H1 (cell line): ENCODE results near the gene MSI2. TPM values are rescaled to one million over a fixed set of nuclear protein-coding genes. Genes with fewer than 3 reads are reported as not detected.

Experiments
- CTCF ChIA-PET: fragments of 300-600 bp; sonication (Branson Sonifier 250); formaldehyde crosslinking; loops from one replicate; lab custom pipeline; 2021; ENCODE audit not compliant: partially characterized antibody; lab: Charles Lee
- POLR2A ChIA-PET: fragments of 300-600 bp; sonication (Branson Sonifier 250); formaldehyde crosslinking; loops from one replicate; lab custom pipeline; 2021; ENCODE audit warnings: inconsistent platforms; ENCODE audit not compliant: partially characterized antibody; lab: Charles Lee
- DNase-seq, 2 experiments: peaks; one replicate each; pipeline versions ENCODE4 v3.0.0 to v3.0.0-alpha.2; 2010 to 2022; ENCODE audit warnings: low spot score in 2 of 2, low read depth in 1 of 2, mixed read lengths in 1 of 2
- FAIRE-seq: peaks from 2 replicates; lab custom pipeline; 2011; peaks lifted over from hg19 to GRCh38; lab: Jason Lieb, UNC
- H2AFZ ChIP-seq: 2 replicates; pipeline ENCODE4 v1.8.1; 2012; ENCODE audit warnings: low read length, inconsistent platforms
- H2AK5ac ChIP-seq: 2 replicates; pipeline ENCODE4 v1.6.1; 2013; ENCODE audit warnings: low read depth, low read length
- H2BK120ac ChIP-seq: replicated peaks from 2 replicates; pipeline ENCODE3; 2013; ENCODE audit warnings: low read depth, low read length, inconsistent platforms
- H2BK12ac ChIP-seq: 2 replicates; pipeline ENCODE4 v1.6.1; 2013; ENCODE audit warnings: low read depth, low read length
- H2BK15ac ChIP-seq: 2 replicates; pipeline ENCODE4 v1.6.1; 2013; ENCODE audit warnings: low read length
- H2BK20ac ChIP-seq: 2 replicates; pipeline ENCODE4 v1.6.1; 2013; ENCODE audit warnings: low read length
- H2BK5ac ChIP-seq: 2 replicates; pipeline ENCODE4 v1.6.1; 2013; ENCODE audit warnings: low read depth, low read length
- H3K14ac ChIP-seq: 2 replicates; pipeline ENCODE4 v1.6.1; 2013; ENCODE audit warnings: inconsistent platforms; ENCODE audit not compliant: insufficient read length
- H3K18ac ChIP-seq: 2 replicates; pipeline ENCODE4 v1.6.1; 2013; ENCODE audit warnings: low read length; ENCODE audit errors: extremely low read depth
- H3K23ac ChIP-seq: 2 replicates; pipeline ENCODE4 v1.6.1; 2013; ENCODE audit warnings: inconsistent platforms; ENCODE audit not compliant: insufficient read length
- H3K23me2 ChIP-seq: 2 replicates; pipeline ENCODE4 v1.6.1; 2013; ENCODE audit warnings: low read depth, low read length
- H3K27ac ChIP-seq: 2 replicates; pipeline ENCODE4 v1.6.1; 2011; ENCODE audit warnings: low read depth, low read length, inconsistent platforms
- H3K27me3 ChIP-seq, 4 experiments: replicated peaks in 1 of 4; 1 replicate in 1 of 4; 2 replicates in 3 of 4; pipeline versions ENCODE4 v1.6.1 to v1.8.1; 2011 to 2013; ENCODE audit warnings: low read length in 3 of 4, mild to moderate bottlenecking in 3 of 4, inconsistent platforms in 2 of 4, mixed read lengths in 2 of 4, moderate library complexity in 1 of 4; ENCODE audit not compliant: control insufficient read depth in 3 of 4, insufficient read depth in 3 of 4; ENCODE audit errors: extremely low read depth in 1 of 4
- H3K36me3 ChIP-seq, 4 experiments: 2 replicates each; pipeline versions ENCODE4 v1.6.1 to v1.8.1; 2011 to 2013; ENCODE audit warnings: mild to moderate bottlenecking in 4 of 4, low read length in 3 of 4, moderate library complexity in 2 of 4, control low read depth in 1 of 4, inconsistent platforms in 1 of 4; ENCODE audit not compliant: insufficient read depth in 4 of 4, control insufficient read depth in 2 of 4
- H3K4ac ChIP-seq: replicated peaks from 2 replicates; pipeline ENCODE3; 2013; ENCODE audit warnings: low read length, low read depth, mixed read lengths, inconsistent platforms; ENCODE audit not compliant: insufficient read length
- H3K4me1 ChIP-seq, 4 experiments: replicated peaks in 1 of 4; 1 replicate in 1 of 4; 2 replicates in 3 of 4; pipeline versions ENCODE4 v1.6.1 to v1.8.1; 2011 to 2013; ENCODE audit warnings: low read length in 3 of 4, inconsistent platforms in 2 of 4, mixed read lengths in 1 of 4; ENCODE audit not compliant: insufficient read depth in 4 of 4, control insufficient read depth in 3 of 4
- H3K4me2 ChIP-seq, 2 experiments: 2 replicates each; pipeline versions ENCODE4 v1.6.1 to v1.8.1; 2011 to 2013; ENCODE audit warnings: low read depth in 2 of 2, low read length in 2 of 2, control low read depth in 1 of 2, inconsistent platforms in 1 of 2, mild to moderate bottlenecking in 1 of 2; ENCODE audit not compliant: insufficient read depth in 1 of 2
- H3K4me3 ChIP-seq, 4 experiments: fragments of 200-600, 300-600 bp in 1 of 4; sonication (generic), shearing (Covaris generic), sonication (Bioruptor Twin) in 1 of 4; 2 replicates each; pipeline versions ENCODE4 v1.5.1 to v1.8.1; 2011 to 2016; ENCODE audit warnings: low read length in 4 of 4, low read depth in 3 of 4, control low read depth in 2 of 4, inconsistent platforms in 2 of 4, mild to moderate bottlenecking in 2 of 4, mixed read lengths in 1 of 4, moderate library complexity in 1 of 4; ENCODE audit not compliant: insufficient read depth in 2 of 4; ENCODE audit errors: extremely low read depth in 1 of 4
- H3K56ac ChIP-seq: replicated peaks from 2 replicates; pipeline ENCODE3; 2013; ENCODE audit warnings: low read depth, mild to moderate bottlenecking, mixed read lengths, low read length, inconsistent platforms; ENCODE audit not compliant: insufficient read length
- H3K79me1 ChIP-seq: 2 replicates; pipeline ENCODE4 v1.6.1; 2013; ENCODE audit warnings: low read depth, low read length, control low read depth
- H3K79me2 ChIP-seq, 2 experiments: 2 replicates each; pipeline versions ENCODE4 v1.6.1 to v1.8.1; 2012 to 2013; ENCODE audit warnings: low read length in 2 of 2, mild to moderate bottlenecking in 2 of 2, inconsistent platforms in 1 of 2; ENCODE audit not compliant: insufficient read depth in 2 of 2, control insufficient read depth in 1 of 2
- H3K9ac ChIP-seq, 4 experiments: replicated peaks in 1 of 4; 1 replicate in 1 of 4; 2 replicates in 3 of 4; pipeline versions ENCODE4 v1.6.1 to v1.8.1; 2011 to 2013; ENCODE audit warnings: low read depth in 3 of 4, low read length in 3 of 4, control low read depth in 2 of 4, mild to moderate bottlenecking in 2 of 4, moderate library complexity in 2 of 4, inconsistent platforms in 1 of 4; ENCODE audit errors: extremely low read depth in 1 of 4
- H3K9me3 ChIP-seq, 2 experiments: 2 replicates each; pipeline versions ENCODE4 v1.6.1 to v1.8.1; 2012 to 2013; ENCODE audit warnings: mild to moderate bottlenecking in 2 of 2, moderate library complexity in 2 of 2, control low read depth in 1 of 2, inconsistent platforms in 1 of 2, low read depth in 1 of 2, low read length in 1 of 2, mixed read lengths in 1 of 2; ENCODE audit not compliant: insufficient read depth in 2 of 2
- H4K20me1 ChIP-seq, 2 experiments: replicated peaks in 1 of 2; 2 replicates each; pipeline versions ENCODE3 to v1.8.1; 2011 to 2013; ENCODE audit warnings: inconsistent platforms in 2 of 2, low read length in 2 of 2, mild to moderate bottlenecking in 1 of 2; ENCODE audit not compliant: insufficient read depth in 2 of 2, control insufficient read depth in 1 of 2
- H4K5ac ChIP-seq: 2 replicates; pipeline ENCODE4 v1.6.1; 2013; ENCODE audit warnings: low read length, low read depth, mixed read lengths, inconsistent platforms; ENCODE audit not compliant: insufficient read length
- H4K8ac ChIP-seq: 2 replicates; pipeline ENCODE4 v1.8.0; 2013; ENCODE audit warnings: mild to moderate bottlenecking, moderate library complexity, low read length, inconsistent platforms; ENCODE audit not compliant: insufficient read depth; ENCODE audit errors: extremely low read depth
- H4K91ac ChIP-seq: replicated peaks from 2 replicates; pipeline ENCODE3; 2013; ENCODE audit warnings: low read length, mixed read lengths, inconsistent platforms; ENCODE audit not compliant: insufficient read length
- WGBS, 2 experiments: shearing (Covaris generic) in 1 of 2; methylation state at CpG; one replicate each; pipeline versions ENCODE4 v1.1.6 to v1.1.7; 2013 to 2015; ENCODE audit warnings: low lambda C conversion rate in 2 of 2, mixed read lengths in 2 of 2, inconsistent platforms in 1 of 2, low coverage in 1 of 2, missing lambda C conversion rate in 1 of 2; ENCODE audit not compliant: insufficient replicate concordance in 2 of 2, insufficient coverage in 1 of 2, insufficient read length in 1 of 2; ENCODE audit errors: extremely low coverage in 1 of 2, missing lambda C conversion rate in 1 of 2; 5-methylcytosine and 5-hydroxymethylcytosine counted together
- polyA plus RNA-seq, 7 experiments: library from polyadenylated mRNA; depleted of rRNA in 3 of 7; stranded (reverse) in 5 of 7; unstranded in 2 of 7; fragments of >200 nt in 5 of 7; fragments of 200-250 nt in 2 of 7; gene quantifications; 1 replicate in 5 of 7; 2 replicates in 1 of 7; 4 replicates in 1 of 7; pipeline versions ENCODE4 v1.2.1 to v1.2.3, GENCODE V29; 2011 to 2013; ENCODE audit warnings: missing spikeins in 2 of 7, mixed read lengths in 2 of 7
- total RNA-seq: library from RNA; stranded (reverse); fragmentation: NEBNext Ultra II Directional; extraction: Animal tissue kit (Norgen Biotek cat#: 25700); gene quantifications from 2 replicates; pipeline ENCODE4 v1.2.1, GENCODE V29; 2021

Gene MSI2
- total and polyA plus RNA-seq, 2 of the 8 experiments (the other 6 are each of a cell fraction or from before 2014, with no cell fraction given) = 36.7 to 80.6 TPM

DNA sequence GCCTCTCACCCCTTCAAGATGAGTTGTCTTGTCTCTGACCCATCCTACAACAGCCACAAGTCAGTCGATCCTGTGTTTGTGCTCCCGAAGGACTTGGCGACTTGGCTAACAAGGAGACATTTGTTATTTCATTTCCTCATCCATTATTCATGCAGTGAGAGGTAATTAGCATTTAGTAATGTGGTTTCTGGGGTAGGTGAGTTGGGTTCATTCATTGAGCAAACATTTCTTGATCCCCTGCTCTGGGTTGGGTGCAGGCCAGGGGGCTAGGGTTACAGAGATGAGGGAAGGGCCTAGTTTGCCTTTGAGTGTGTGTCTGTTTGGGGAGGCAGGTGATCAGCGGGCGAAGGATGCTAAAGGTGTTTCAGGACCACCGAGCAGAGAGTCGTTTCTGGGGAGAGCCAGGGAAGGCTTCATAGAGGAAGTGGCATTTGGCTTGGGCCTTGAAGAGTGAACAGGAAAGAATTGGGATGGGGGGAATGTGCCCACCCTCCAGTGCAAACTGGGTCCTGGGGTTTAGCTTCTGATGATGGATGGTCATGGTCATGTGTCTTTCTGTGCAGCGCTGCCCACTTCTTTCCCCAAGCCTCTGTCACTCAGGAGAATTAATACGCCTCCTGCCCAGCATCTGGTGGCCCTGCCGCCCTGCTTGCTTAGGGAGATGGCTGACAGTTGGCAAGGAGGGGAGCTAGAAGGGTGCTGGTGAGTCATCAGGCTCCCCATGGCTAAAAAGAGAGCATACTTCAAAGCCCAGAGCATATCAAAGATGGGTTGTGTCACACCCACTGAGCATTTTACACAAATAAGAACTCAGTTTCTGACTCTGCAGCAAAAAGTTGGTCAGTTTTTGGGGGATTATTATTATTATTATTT is 38.5 kb downstream of the MSI2 start:
- Histone ChIP-seq H2BK120ac (no peak overlapping the region), H3K4me2 (peak overlapping the region in 1 of 2 experiments; percentile 22; a peak in 1 of 4 replicates), H3K4ac (no peak overlapping the region), H3K4me3 (no peak overlapping the region), H3K9me3 (peaks cover 6 to 10% of the 10 kb centered on the region in 2 experiments; a peak in 2 of 4 replicates), H2AK5ac (no peak overlapping the region), H2BK20ac (no peak overlapping the region), H2AFZ (no peak overlapping the region), H2BK5ac (no peak overlapping the region), H3K23me2 (no peaks in the 10 kb centered on the region), H4K8ac (no peak overlapping the region), H3K4me1 (peaks cover 9 to 12% (median 11%) of the 10 kb centered on the region in 4 experiments), H3K56ac (no peak overlapping the region), H3K18ac (no peak overlapping the region), H2BK15ac (no peak overlapping the region; the same call in 1 of the 2 replicates), H3K14ac (no peak overlapping the region), H3K79me2 (peaks cover 1 to 57% of the 10 kb centered on the region in 2 experiments; a peak in 3 of 4 replicates), H4K91ac (no peak overlapping the region), H3K27me3 (no peaks in the 10 kb centered on the region), H3K79me1 (peaks cover 12% of the 10 kb centered on the region), H3K27ac (no peak overlapping the region), H3K23ac (no peak overlapping the region), H4K5ac (no peak overlapping the region), H3K9ac (no peak overlapping the region), H2BK12ac (no peak overlapping the region), H3K36me3 (peaks cover 2 to 21% (median 15%) of the 10 kb centered on the region in 4 experiments; a peak in 7 of 8 replicates), H4K20me1 (peaks cover 10 to 16% of the 10 kb centered on the region in 2 experiments)
- WGBS, 2 experiments = 88% methylated on average over 10 of the region's 10 CpGs; no CpG with 5 or more reads in 1 of the 2 experiments
- FAIRE-seq (no peak), DNase-seq (no peak)
- ChIA-PET POLR2A (interaction anchor here (0.7 kb wide), 1 partner anchor 14 kb away, joined by 3 read pairs; no protein-coding TSS in a partner anchor), CTCF (interaction anchor here (0.8 to 1.4 kb wide), 3 partner anchors 53 to 488 kb away, joined by 3 to 4 read pairs (median 3); no protein-coding TSS in a partner anchor)
